SW480 (cell line): ENCODE measurements around the gene ANAPC13.

ENCODE experiments used
- DNase-seq: peaks from one replicate; pipeline ENCODE4 v3.0.0-alpha.2; 2016; ENCODE audit warnings: low spot score

The ANAPC13 gene

DNA sequence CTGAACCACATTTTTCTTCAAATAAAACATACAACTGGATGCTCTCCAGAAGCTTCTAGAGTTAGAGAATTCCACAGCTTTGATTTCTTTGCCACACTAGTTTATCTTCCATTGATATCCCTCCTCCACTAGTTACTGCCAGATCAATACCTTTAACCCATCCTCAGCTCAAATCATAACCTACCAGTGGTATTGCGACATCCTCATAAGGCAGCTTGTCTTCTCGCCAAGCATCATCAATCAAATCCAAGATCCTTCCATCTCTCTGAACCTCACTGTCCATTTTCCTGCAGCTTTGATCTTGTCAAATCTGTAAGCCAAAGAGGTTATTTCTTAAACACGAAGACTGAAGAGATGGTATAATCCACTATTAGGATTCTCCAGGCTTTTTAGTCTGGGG is 3.2 kb downstream of the ANAPC13 start:
- DNase-seq = no peak

DNA sequence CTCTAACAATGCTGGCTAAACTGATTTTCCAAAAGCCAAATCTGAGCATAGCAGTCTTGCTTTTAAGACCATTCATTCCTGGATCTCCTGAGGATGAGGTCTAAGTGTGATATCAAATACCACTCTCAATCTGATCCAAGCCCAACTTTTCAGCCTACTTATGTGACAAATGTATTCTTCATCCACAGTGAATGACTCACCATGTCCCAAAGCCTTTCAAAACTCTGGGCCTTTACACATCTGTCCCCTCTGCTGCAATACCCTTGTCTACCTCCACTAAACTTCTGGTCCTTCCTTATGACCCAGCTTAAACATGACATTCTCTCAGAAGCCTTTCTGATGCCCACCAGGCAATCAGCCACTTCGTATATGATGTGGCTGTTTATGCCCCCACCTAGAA is 4.6 kb downstream of the ANAPC13 start:
- no peak for DNase-seq

DNA sequence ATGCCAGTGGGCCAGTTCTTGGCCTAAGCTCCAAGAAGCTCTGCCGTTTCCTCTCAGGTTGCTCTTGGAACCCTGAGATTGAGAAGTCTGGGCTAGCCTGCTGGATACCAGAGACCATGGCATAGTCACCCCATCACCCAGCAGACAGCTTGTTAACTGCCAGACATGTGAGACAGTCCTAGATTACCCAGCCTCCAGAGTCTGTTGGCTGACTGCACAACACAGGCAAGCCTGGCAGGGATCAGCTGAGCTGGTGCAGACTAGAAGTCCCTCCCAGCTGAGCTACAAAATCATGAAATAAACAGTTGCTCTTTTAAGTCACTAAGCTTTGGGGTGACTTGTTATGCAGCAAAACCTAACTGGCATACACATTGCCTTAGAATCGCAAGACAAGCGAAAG is 5.2 kb downstream of the ANAPC13 start:
- DNase-seq = no peak

DNA sequence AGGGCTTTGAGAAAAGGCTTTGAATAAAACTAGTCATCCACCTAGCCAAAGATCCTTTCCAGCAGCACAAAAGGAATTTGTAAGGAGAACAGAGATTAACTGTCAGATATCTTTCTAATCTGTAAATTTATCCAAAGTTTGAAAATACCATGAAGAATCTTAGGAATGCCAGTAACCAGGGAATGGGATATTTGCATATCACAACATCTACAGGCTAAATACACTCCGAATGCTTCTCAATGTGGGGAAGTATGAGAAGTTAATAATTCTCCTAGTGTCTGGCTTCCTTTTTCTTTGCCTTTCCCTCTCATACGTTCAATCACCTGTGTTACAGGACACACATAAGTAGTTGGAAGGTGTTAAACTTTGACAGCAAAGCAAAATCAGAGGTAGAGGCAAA is 7.8 kb downstream of the ANAPC13 start:
- DNase-seq = no peak

DNA sequence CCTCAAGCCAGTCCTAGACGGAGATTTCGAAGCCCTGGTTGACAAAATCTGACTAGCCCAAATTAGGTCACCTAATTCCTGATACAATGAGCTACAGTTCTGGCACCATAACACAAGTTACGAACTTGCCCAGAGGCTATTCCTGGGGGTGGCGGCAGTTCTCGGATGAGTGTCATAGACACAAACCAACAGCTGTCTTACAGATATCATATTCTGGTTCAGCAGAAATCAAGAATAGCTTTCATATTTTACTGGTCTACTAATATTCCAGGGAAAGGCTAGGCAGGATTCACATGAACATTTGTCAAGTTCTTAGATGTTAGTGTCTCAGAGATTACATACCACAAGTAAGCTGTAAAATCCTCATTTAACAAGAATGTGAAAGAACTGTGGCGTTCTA is 8.8 kb downstream of the ANAPC13 start:
- DNase-seq = no peak

DNA sequence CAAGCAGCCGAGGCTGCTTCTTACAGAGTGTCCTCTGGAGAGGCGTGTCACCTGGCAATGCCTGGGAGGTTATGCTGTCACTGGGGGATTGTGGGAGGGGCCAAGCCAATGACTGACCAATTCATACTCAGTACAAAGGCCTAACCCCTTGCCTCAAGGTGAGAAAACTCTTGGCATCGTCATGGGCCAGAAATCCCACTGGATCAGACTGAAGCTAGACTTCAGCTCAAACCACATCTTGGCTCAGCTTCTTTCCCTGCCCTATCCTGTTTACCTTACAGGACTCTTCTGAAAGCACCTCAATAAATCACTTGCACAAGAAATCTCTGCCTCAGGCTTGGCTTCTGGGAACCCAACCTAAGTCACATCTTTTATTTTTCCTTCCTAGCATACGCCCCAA is 9.5 kb downstream of the ANAPC13 start:
- DNase-seq = no peak

DNA sequence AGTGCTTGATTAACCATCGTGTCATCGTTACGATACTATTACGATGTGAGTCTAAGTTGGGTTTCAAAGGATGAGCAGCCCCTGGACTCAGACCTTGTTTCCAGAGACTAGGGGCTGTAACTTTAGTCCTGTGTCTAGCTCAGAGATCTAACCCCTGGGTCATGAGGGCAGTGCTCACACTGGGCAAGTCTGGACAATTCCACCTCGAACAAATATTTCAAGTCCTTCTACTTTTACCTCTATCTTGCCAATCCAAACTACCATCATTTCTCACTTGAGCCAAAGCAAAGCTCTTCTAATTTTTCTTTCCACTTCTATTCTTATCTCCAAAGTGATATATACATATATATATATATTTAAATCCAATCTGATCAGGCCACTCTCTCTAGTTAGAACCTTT is 10.8 kb downstream of the ANAPC13 start:
- no peak for DNase-seq

DNA sequence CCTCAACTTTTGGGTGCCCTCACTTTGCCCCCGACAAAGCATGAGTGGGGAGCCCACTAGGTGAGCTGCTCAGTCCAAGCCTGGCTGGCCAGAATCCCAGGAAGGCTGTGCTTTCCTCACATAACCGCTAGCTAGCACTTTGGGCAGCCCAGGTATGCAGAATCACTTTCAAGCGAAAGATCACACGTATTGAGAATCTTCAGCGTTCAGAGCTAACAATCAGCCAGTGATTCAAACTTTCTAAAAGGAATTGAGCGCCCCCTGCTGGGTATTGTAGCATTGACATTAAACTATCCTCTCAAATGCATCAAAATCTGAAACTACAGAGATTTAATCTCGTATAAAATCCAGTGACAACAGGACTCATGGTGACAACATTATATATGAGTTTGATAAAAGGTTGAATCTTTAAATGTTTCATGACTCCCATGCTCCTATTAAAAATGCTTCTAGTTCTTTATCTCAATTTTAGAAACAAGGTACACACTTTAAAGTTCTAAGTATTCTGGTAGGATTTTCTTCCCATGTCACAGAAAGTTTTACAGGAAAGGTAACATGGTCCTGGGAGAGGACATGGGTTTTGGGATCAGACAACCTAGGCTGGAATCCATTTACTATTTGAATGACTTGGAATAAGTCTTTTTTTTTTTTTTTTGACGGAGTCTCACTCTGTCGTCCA is 11.8 kb downstream of the ANAPC13 start:
- DNase-seq = peak; percentile 86

DNA sequence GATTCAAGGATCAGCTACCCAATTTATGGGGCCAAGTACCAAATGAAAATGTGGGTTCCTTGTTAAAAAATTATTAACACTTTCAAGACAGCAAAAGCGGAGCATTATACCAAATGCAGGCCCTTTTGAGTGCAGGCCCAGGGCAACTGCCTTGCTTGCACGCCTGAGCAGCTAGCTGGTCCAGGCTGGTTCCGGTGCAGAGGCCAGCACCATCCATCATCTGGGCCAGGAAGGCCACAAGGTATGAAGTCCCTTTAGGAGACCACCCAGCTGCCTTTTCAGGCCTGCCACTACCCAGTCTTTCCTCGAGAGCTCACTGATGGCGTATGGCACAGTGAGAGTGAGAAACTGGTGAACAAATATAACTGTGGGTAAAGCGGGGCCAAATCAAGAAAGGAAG is 13.0 kb downstream of the ANAPC13 start:
- no peak for DNase-seq

DNA sequence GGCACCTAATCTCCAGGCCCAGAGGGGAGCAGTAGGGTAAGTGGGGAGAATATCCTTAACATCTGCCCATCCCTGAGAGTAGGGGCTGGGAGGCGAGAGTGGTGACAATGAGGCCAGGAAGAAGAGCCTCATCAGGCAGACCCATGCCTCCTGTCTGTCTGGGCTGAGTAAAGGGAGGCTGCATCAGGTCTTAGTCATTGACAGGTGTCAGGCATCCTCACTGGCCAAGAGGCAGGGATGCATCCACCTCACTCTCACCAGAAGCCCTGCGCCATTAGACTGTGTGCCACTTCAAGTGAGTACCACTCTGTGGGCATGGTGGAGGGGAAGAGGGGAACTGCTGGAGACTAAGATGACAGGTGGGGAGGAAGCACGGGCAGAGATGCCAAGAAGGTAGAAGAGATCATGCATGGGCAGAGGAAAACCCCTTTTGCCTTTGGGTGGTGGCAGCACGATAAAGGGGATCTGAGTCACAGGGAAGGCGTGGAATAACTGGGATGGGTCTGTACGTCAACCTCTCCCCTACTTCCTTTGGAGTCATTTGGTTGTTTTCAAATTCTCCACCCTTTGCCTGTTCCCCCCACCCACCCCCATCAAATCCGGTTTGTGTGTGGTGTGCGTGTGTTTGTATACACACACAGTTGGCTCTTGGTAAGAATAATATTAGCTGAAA is 14.1 kb downstream of the ANAPC13 start:
- peak; percentile 41 for DNase-seq

DNA sequence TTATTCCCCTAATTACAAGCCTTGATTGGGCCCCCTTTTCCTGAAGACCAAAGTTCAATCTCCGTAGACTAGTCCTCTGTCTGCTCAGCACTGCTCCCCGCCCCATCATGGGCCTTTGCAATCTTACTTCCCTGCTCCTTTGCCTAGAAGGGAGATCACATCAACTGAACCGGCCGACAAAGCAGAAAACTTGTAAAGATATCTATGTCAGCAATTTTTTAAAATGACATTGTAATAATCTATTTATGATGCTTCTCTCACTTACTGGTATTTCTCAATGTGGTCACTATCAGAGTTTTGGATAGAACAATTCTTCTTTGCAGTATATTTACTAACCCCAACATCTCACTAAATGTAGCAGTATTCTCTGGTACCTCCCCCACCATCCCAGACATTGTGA is 17.3 kb downstream of the ANAPC13 start:
- no peak for DNase-seq

DNA sequence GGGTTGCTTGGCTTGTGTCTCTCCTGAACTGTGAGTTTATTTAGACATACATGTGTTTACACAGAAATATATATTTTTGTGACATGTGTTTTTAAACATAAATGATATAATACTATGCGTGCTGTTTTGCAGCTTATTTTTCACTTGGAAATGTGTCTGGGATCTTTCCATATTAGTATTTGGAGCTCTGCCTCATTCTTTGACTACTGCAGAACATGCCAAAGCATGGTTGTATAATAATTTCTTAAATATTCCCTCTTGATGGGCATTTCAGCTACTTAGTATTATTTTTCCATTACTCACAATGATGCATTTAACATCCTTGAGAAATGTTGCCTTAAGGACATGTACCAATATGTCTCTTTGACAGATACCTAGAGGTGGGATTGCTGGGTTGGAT is 19.5 kb downstream of the ANAPC13 start:
- no peak for DNase-seq

DNA sequence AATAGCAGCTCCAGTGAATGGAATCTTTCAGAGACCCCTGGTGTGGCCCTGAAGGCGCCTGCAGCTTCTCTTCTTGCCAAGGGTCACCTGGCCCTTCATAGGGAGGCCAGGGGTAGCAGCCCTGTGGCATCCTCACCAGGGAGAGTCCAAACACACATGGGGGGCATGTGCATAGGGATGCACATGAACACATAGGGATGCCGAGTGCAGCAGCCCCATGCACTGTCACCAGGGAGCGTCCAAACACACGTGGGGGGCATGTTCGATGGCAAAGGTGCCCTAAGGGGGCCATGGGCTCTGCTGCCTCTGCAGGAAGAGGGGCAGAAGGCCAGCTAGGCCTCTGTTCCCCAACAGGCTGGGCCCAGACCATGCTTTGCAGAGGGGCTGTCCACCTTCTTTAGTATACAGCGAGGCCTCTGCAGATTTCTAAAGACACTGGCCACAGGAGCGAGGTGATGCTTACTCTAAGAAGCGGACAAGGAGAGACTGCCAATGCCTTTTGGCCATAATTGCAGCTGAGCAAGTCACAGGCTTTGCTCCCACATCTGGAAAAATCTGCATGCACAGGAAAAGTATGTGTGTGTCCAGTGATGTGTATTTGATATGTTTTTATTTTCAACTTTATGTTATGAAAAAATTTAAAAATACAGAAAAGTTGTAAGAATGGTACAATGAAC is 21.0 kb downstream of the ANAPC13 start:
- DNase-seq = no peak

DNA sequence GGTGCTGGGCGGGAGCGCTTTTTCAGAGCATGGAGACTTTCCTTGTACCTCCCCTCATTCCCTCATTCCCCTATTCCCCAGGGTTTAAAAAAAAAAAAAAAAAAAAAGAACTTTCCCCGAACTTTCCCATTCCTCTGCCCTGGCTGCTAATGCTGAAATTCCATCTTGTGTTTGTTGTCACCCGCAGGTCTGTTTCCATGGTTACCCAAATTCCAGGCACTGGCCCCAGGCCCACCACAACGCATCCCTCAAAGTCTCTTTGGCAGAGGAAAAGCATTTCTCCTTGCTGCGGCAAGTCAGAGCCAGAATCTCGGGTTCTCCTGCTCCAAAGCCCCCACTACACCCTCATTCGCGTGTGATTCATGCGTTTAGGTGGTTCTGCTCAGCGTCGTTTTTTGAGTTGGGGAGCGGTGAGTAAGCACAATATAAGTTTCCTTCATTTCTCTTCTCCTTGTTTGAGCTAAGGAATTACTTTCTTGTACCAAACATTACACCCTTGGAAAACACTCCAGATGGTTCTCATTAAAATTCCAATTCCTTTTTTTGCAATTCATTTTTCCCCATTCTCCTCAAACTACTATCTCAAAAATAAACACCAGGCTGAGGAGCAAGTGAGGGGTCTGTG is 21.6 kb downstream of the ANAPC13 start:
- no peak for DNase-seq

DNA sequence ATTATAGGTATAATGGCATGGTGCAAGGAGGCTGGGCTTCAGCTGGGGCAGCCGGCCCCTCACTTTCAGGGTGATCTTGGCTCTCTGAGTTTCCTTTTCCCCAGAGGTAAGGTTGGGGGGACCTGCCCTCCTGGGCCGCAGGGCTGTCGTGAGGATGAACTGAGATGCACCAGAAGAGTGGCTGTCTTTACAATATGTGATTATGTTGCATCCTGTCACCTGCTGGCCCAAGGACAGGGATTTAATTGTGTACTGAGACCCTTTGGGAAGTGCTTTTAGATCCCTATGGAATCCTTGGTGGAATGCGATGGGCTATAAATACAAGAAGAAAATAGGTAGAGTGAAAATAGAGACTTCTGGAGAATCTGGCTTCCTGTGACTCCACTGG is 22.1 kb downstream of the ANAPC13 start:
- DNase-seq = no peak

DNA sequence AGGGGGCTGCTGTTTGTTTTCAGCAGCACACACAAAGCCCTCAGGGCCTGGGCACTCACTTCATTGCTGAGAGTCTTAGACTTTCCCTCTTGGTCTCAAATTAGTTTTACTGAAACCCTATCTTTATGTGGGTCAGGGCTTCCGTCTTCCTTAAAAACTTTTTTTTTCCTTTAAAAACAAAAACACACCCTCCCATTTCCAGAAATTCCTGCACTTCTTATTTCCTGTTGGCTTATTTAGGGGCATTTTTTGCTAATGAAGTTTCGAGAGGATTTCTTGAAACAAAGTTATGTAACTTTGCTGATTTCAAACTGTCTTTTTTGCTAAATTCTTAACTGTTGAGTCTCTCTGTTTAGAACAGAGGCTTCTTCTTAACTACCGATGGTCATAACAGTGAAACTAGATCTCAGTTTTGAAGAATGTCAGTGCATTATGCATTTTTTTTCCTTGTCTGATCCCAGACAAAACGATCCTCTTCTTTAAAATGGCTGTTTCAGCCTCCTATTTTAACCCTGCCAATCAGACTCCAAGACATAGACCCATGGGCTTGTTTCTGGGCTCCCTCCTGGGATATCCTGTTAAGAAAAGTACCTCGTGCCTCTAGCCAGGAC is 23.3 kb downstream of the ANAPC13 start:
- DNase-seq = no peak

DNA sequence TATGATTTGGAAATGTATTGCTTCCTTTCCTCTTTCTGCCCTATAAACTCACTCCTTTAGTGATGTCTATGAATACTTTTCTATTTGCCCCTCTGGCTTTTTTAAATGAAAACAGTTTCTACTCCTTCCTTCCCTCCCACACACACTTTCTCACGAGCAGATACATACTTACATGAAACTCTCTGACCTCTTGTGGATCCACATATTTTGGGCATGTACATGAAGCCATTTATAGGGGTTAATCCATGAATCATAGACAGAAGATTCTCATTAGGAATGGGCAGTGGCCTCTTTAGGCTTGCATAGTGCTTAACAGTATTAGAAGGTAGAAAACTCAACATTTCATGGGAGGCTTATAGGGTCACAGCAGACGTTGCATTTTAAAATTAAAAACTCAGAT is 24.8 kb downstream of the ANAPC13 start:
- DNase-seq = no peak

DNA sequence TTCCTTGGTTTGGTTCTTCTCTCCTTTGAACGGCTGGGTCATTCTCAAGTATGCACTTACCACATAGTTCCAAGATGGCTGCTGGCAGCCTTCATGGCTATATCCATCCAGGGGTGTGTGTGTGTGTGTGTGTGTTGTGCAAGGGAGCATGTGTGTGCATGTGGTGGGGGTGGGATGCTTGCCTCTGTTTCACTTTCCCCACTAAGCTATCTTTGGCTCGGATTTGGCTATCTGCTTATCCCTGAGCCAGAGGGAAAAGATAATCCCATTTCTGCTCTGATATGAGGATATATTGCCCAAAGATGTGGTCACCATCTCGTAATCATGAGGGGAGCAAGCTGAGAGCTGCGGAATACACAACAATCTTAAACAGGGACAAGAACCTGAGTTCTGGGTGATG is 26.2 kb downstream of the ANAPC13 start:
- no peak for DNase-seq

DNA sequence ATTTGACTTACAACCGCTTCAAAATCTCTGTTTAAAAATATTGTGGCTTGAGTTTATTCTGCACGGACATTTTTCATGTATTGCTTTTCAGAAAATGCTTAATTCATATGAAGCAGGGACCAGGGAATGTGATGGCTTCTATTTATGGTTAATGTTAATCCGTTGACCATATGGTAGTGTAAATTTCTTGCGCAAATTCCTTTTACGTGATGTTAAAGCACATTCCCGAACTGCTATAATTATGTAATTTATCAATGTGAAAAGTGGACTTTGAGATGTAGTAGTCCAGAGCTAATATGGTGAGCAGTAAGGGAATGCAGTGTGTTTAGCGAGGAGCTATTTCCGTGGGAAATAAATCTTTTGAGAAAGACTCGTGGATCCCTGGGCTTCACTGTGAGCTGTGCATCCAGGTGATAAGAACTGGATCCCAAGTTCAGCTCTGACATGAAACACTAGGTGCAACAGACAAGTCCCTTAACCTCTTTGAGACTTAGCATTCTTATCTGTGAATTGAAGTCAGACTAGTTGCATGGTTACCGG is 27.3 kb downstream of the ANAPC13 start:
- no peak for DNase-seq

DNA sequence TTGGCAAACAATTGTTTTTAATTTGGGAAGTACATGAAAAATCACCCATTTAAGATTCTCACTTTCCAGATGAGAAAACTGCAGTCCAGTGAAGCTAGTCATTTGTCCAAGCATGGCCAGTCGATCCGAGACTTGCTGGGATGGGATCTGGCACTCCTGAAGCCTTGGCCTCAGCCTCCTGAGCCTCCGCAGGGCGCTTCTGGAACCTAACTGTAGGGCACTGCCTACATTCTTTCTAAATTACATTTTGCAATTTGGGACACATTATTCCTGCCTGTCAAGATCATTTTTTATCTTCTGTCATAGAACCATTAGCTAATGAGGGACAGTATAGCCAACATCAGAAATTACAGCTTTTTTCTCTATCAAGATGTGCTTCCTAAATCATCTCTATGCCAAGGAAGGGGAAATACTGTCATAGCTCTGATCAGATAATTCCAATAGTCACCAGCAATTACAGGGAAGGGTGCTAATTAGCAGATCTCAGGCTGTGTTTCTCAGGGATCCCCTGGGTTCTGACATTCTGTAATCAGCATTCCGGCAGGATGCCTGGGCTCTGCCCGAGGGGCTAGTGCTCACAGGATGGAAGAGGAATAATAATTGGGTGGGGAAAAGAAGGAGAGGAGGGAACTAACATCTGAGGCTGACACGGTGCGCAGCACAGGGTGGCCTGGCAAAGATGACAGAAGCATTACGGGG is 28.3 kb downstream of the ANAPC13 start:
- DNase-seq = no peak

DNA sequence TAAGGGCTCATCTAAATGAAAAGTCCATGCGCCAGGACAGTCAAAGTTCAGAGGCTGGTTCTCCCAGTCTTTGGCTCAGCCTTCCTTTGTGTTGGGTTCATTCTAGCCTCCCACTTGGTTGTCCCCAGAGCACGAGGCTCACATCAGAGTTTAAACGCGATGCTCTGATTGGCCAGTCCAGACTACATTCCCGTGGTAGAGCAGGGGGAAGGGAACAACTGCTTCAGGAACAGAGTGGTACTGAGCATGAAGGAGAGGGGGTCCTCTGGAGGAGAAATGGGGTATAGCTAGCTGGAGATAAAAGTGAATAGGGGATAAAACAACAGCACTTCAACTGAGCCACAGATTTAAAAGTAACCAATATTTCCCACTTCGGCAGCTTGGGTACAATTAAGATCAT is 32.2 kb downstream of the ANAPC13 start:
- DNase-seq = peak; percentile 18

DNA sequence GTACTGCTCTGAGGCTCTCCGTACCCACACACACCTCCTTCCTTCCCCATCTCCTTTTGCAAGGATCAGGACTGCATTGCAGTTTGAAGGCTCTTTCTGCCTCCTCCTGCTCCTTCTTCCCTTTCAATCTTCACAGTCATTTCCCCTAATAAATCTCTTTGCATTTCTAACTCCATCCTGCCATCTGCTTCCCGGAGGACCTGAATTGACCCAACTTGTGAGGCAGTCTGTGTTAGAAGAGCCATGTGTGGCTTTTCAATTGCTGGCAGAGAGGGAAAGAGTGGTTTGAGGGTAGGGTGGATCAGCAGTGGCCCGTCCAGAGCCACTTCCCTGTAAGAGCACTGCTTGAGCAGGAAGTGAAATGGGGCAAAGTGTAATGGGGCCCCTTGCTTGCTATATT is 35.8 kb downstream of the ANAPC13 start:
- no peak for DNase-seq
